Tibial nerve (tissue), 3 donors: Measurements from ENCODE around the gene TLR9.

Experiments
- POLR2A ChIP-seq, 2 donors: fragments of 450-650 bp; IDR thresholded peaks; one replicate each; pipeline ENCODE4 v1.6.1; 2017; ENCODE audit warnings: antibody characterized with exemption in 2 of 2, mild to moderate bottlenecking in 2 of 2, moderate library complexity in 2 of 2
- TF ChIP-seq, protein P1 (sequence below), 5 experiments: fragments of 200-600 bp in 3 of 5; fragments of 450-650 bp in 2 of 5; sonication (generic) in 3 of 5; IDR thresholded peaks; one replicate each; pipeline ENCODE4 v1.5.1; 2016 to 2019; ENCODE audit warnings: antibody characterized with exemption in 5 of 5, mild to moderate bottlenecking in 3 of 5, moderate library complexity in 2 of 5

GRCh38 chr3:52218454-52218853, 7.0 kb downstream of the TLR9 start:
- TF ChIP-seq, protein P1, sequence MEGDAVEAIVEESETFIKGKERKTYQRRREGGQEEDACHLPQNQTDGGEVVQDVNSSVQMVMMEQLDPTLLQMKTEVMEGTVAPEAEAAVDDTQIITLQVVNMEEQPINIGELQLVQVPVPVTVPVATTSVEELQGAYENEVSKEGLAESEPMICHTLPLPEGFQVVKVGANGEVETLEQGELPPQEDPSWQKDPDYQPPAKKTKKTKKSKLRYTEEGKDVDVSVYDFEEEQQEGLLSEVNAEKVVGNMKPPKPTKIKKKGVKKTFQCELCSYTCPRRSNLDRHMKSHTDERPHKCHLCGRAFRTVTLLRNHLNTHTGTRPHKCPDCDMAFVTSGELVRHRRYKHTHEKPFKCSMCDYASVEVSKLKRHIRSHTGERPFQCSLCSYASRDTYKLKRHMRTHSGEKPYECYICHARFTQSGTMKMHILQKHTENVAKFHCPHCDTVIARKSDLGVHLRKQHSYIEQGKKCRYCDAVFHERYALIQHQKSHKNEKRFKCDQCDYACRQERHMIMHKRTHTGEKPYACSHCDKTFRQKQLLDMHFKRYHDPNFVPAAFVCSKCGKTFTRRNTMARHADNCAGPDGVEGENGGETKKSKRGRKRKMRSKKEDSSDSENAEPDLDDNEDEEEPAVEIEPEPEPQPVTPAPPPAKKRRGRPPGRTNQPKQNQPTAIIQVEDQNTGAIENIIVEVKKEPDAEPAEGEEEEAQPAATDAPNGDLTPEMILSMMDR (IDR thresholded peaks at IDR 0.05), result no peak
- TF ChIP-seq POLR2A (IDR thresholded peaks at IDR 0.05), result no peak
